GM18858 (cell line): ENCODE data around the gene ZBTB45.

ENCODE experiments used
- ATAC-seq: cut with Tn5 transposase; IDR thresholded peaks from one replicate; pipeline ENCODE4 v1.9.1; 2021; ENCODE audit not compliant: unreplicated experiment

ZBTB45 gene

GRCh38 chr19:58519355-58520256, at the start of gene ZBTB45:
TSS of gene ZBTB45 (minus strand) at chr19:58519810. CDS start at chr19:58517673, 2,137 bp downstream.
- ATAC-seq = peak; percentile 77

GRCh38 chr19:58568453-58569130, 49.0 kb upstream of the ZBTB45 start:
- ATAC-seq = no peak

GRCh38 chr19:58566989-58567388, 47.4 kb upstream of the ZBTB45 start:
- no peak for ATAC-seq

- ATAC-seq = no peak
These were observed 44.2 kb upstream of the ZBTB45 start for GRCh38 chr19:58563823-58564222.

GRCh38 chr19:58563034-58563573, 43.5 kb upstream of the ZBTB45 start:
- ATAC-seq = no peak

- no peak for ATAC-seq
These were observed 42.8 kb upstream of the ZBTB45 start for GRCh38 chr19:58562122-58563033.

GRCh38 chr19:58561373-58562121, 41.9 kb upstream of the ZBTB45 start:
- ATAC-seq = no peak

GRCh38 chr19:58560921-58561320, 41.3 kb upstream of the ZBTB45 start:
- no peak for ATAC-seq

GRCh38 chr19:58560007-58560887, 40.6 kb upstream of the ZBTB45 start:
- no peak for ATAC-seq

- no peak for ATAC-seq
These were observed 39.8 kb upstream of the ZBTB45 start for GRCh38 chr19:58559275-58560006.

- peak; percentile 39 for ATAC-seq
These were observed 39.1 kb upstream of the ZBTB45 start for GRCh38 chr19:58558623-58559274.

- ATAC-seq = peak; percentile 1
These were observed 38.5 kb upstream of the ZBTB45 start, which contains the start of gene UBE2M for GRCh38 chr19:58558066-58558622. TSS of gene UBE2M (minus strand) at chr19:58558611. CDS start at chr19:58558381, 230 bp downstream.

- ATAC-seq = no peak
These were observed 37.8 kb upstream of the ZBTB45 start for GRCh38 chr19:58557221-58558065.

- ATAC-seq = no peak
These were observed 37.1 kb upstream of the ZBTB45 start for GRCh38 chr19:58556622-58557220.

- ATAC-seq = no peak
These were observed 36.5 kb upstream of the ZBTB45 start for GRCh38 chr19:58555920-58556621.
